Brain microvascular endothelial cell (primary cell): ENCODE results near the gene IGF2R.

Experiments
- DNase-seq: peaks from one replicate; pipeline ENCODE4 v3.0.0-alpha.2; 2020
- H3K27ac ChIP-seq: fragments of 250-450 bp; sonication (Bioruptor Pico); 2 replicates; pipeline ENCODE4 v1.5.1; 2020; ENCODE audit warnings: mild to moderate bottlenecking, moderate library complexity
- H3K27me3 ChIP-seq: fragments of 250-450 bp; sonication (Bioruptor Pico); replicated peaks from 2 replicates; pipeline ENCODE4 v1.5.1; 2020; ENCODE audit warnings: mild to moderate bottlenecking
- H3K36me3 ChIP-seq: fragments of 250-450 bp; sonication (Bioruptor Pico); replicated peaks from 2 replicates; pipeline ENCODE4 v1.5.1; 2020; ENCODE audit warnings: mild to moderate bottlenecking
- H3K4me3 ChIP-seq: 2 replicates; pipeline ENCODE4 v1.5.1; 2011; ENCODE audit warnings: low read depth, mild to moderate bottlenecking, control low read depth, low read length, moderate library complexity
- CTCF ChIP-seq: IDR thresholded peaks from 2 replicates; pipeline ENCODE4 v1.5.1; 2011; ENCODE audit warnings: low read depth, mild to moderate bottlenecking, moderate library complexity, low read length, control low read depth, inconsistent platforms; ENCODE audit errors: missing control alignments
- in situ Hi-C: cut with HindIII; loops from 2 replicates; pipeline ENCODE4 v1.10.0; 2017; ENCODE audit warnings: low sequenced_read_pairs, low pct_ligation_motif_present

Gene IGF2R

GRCh38 chr6:159978291-159979135, 9.6 kb downstream of the IGF2R start:
- DNase-seq: no peak
- no peak for TF ChIP-seq CTCF
- Histone ChIP-seq H3K27me3 (no peaks in the 10 kb centered on the region), H3K27ac (peak overlapping the region; percentile 23), H3K36me3 (no peaks in the 10 kb centered on the region), H3K4me3 (no peak overlapping the region)
- in situ Hi-C loops: no loop called here

- no peaks in the 10 kb centered on the region for H3K36me3 ChIP-seq
- TF ChIP-seq CTCF: no peak
- H3K4me3 ChIP-seq: no peak overlapping the region
- peak overlapping the region; percentile 23 for H3K27ac ChIP-seq
- peak; percentile 48 for DNase-seq
- H3K27me3 ChIP-seq: no peaks in the 10 kb centered on the region
- in situ Hi-C loops: no loop called here
Measured at GRCh38 chr6:159979136-159979874, 10.4 kb downstream of the IGF2R start.

- in situ Hi-C loops: no loop called here
- no peak overlapping the region for H3K4me3 ChIP-seq
- no peaks in the 10 kb centered on the region for H3K27me3 ChIP-seq
- DNase-seq: no peak
- H3K27ac ChIP-seq: no peak overlapping the region
- no peaks in the 10 kb centered on the region for H3K36me3 ChIP-seq
- TF ChIP-seq CTCF: no peak
Measured at GRCh38 chr6:159980474-159980873, 11.6 kb downstream of the IGF2R start.

DNA sequence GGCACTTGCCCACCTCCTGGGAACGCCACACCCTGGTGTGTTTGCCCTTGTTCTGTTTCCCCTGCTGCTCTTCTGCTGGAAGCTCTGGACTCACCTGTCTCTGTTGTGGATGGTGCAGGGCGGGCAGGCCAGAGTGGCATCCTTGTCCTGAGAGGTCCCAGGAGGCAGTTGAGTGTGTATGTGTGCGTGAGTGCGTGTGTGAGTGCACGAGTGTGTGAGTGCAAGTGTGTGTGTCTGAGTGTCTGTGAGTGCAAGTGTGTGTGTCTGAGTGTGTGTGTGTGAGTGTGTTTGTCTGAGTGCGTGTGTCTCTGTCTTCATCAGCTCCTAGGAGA, 12.2 kb downstream of the IGF2R start:
- in situ Hi-C loops: no loop called here
- no peak for TF ChIP-seq CTCF
- Histone ChIP-seq H3K36me3 (no peaks in the 10 kb centered on the region), H3K27ac (peak overlapping the region; percentile 68), H3K4me3 (no peak overlapping the region), H3K27me3 (no peaks in the 10 kb centered on the region)
- DNase-seq: no peak

DNA sequence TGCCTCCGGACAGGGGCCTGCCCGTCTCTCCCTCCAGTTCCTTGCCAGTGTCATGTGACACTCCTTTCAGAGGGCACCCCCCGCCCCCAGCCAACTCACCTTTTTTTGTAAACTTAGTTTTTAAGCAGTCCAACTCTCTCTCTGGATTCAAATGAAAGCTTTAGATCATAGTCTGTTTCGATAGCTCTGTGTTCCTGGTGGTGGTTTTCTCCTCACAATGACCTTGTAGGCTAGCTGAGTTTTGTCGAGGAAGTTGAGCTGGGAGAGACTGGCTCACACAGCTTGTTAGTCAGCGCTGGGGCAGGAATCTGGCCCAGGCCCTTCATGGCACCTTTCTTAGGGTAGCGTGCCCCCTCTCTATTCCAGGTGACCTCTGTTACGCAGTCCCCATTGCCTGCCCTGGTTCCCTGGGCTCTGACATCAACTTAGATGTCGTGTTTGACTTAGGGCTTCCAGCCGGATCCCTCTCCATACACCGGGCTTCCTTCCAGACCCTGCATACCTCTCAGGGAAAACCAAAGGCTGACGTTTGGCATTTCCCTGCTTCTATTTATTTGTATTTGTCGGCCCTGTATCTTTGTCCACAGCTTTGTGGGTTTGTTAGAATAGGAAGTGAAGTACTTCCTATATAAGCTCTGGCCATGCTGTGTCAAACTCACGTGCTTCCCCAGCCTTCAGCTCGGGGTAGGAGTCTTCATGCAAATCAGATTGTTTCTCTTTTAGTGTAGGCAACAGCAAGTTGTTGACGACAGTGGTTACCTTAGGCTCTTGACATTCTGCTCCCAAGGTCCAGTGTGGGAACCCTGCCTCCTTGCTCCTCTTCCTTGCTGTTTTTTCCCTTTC, 12.7 kb downstream of the IGF2R start:
- no peak overlapping the region for H3K4me3 ChIP-seq
- peak; percentile 55 for DNase-seq
- in situ Hi-C loops: no loop called here

More for the DNA sequence above, 12.7 kb downstream of the IGF2R start:
- Histone ChIP-seq H3K36me3 (no peaks in the 10 kb centered on the region), H3K27me3 (no peaks in the 10 kb centered on the region), H3K27ac (peak overlapping the region; percentile 68)
- TF ChIP-seq CTCF: no peak
